BLaER1 treated with 17β-estradiol and CSF1 and Interleukin-3, amounts not matched to agents 10 nM and 100 nM (cell line): ENCODE results near the gene BMP10.

Experiments used
- H3K27ac ChIP-seq, 11 experiments: shearing (Covaris generic); formaldehyde crosslinking; 2 replicates each; pipeline ENCODE4 v1.8.1; 2022
- H3K27me3 ChIP-seq, 11 experiments: shearing (Covaris generic); formaldehyde crosslinking; 2 replicates each; pipeline ENCODE4 v1.8.1; 2022
- H3K36me3 ChIP-seq, 11 experiments: shearing (Covaris generic); formaldehyde crosslinking; 2 replicates each; pipeline ENCODE4 v1.8.1; 2022
- H3K4me1 ChIP-seq, 10 experiments: shearing (Covaris generic); formaldehyde crosslinking; 2 replicates each; pipeline ENCODE4 v1.8.1; 2022
- H3K4me2 ChIP-seq, 11 experiments: shearing (Covaris generic); formaldehyde crosslinking; 2 replicates each; pipeline ENCODE4 v1.8.1; 2022
- H3K4me3 ChIP-seq, 10 experiments: shearing (Covaris generic); formaldehyde crosslinking; 2 replicates each; pipeline ENCODE4 v1.8.1; 2022
- H3K9ac ChIP-seq, 11 experiments: shearing (Covaris generic); formaldehyde crosslinking; 2 replicates each; pipeline ENCODE4 v1.8.1; 2022
- H3K9me3 ChIP-seq, 11 experiments: shearing (Covaris generic); formaldehyde crosslinking; replicated peaks in 1 of 11; 2 replicates each; pipeline ENCODE4 v1.8.1; 2022
- H4K20me1 ChIP-seq, 11 experiments: shearing (Covaris generic); formaldehyde crosslinking; 2 replicates each; pipeline ENCODE4 v1.8.1; 2022
- Cebpa-rat ChIP-seq, 11 experiments: shearing (Covaris generic); IDR thresholded peaks; 2 replicates each; pipeline ENCODE4 v1.8.1; 2022

Gene BMP10

GRCh38 chr2:68871159-68871764 is at the start of gene BMP10:
Gene BMP10 (minus strand): TSS chr2:68871397. CDS start chr2:68871358, 39 bp downstream.
- TF ChIP-seq Cebpa-rat (IDR thresholded peaks at IDR 0.05): no peak
- Histone ChIP-seq H3K36me3 (no peaks in the 10 kb centered on the region), H3K9me3 (peaks cover 0 to 6% (median 0%) of the 10 kb centered on the region in 11 experiments; a peak in 3 of 22 replicates), H4K20me1 (no peaks in the 10 kb centered on the region), H3K27ac (peak within 1 kb of the TSS in 1 of 11 experiments; percentile 41; a peak in 2 of 22 replicates), H3K4me1 (peaks cover 0 to 15% (median 4%) of the 10 kb centered on the region in 10 experiments; a peak in 5 of 20 replicates), H3K4me3 (no peak within 1 kb of the TSS), H3K9ac (no peak within 1 kb of the TSS), H3K27me3 (no peaks in the 10 kb centered on the region), H3K4me2 (peak within 1 kb of the TSS in 1 of 11 experiments; percentile 19; a peak in 2 of 22 replicates)

- Histone ChIP-seq H3K27me3 (no peaks in the 10 kb centered on the region), H3K27ac (no peak overlapping the region), H4K20me1 (no peaks in the 10 kb centered on the region), H3K4me1 (no peaks in the 10 kb centered on the region), H3K9ac (no peak overlapping the region), H3K36me3 (no peaks in the 10 kb centered on the region), H3K4me3 (no peak overlapping the region), H3K4me2 (no peak overlapping the region), H3K9me3 (no peaks in the 10 kb centered on the region)
- no peak for TF ChIP-seq Cebpa-rat (IDR thresholded peaks at IDR 0.05)
Observed at GRCh38 chr2:68920481-68921170, 49.4 kb upstream of the BMP10 start.

GRCh38 chr2:68918497-68918896 is 47.3 kb upstream of the BMP10 start:
- no peak overlapping the region for H3K27ac ChIP-seq
- H3K36me3 ChIP-seq: no peaks in the 10 kb centered on the region
- no peaks in the 10 kb centered on the region for H3K9me3 ChIP-seq
- H3K27me3 ChIP-seq: no peaks in the 10 kb centered on the region
- no peaks in the 10 kb centered on the region for H4K20me1 ChIP-seq
- no peak overlapping the region for H3K4me2 ChIP-seq
- H3K4me3 ChIP-seq: no peak overlapping the region
- no peak overlapping the region for H3K9ac ChIP-seq
- no peaks in the 10 kb centered on the region for H3K4me1 ChIP-seq
- no peak for TF ChIP-seq Cebpa-rat (IDR thresholded peaks at IDR 0.05)

- H3K4me2 ChIP-seq: no peak overlapping the region
- no peaks in the 10 kb centered on the region for H3K36me3 ChIP-seq
- no peak overlapping the region for H3K9ac ChIP-seq
- no peak overlapping the region for H3K4me3 ChIP-seq
- peaks cover 1 to 13% (median 9%) of the 10 kb centered on the region in 10 experiments; a peak in 16 of 20 replicates for H3K4me1 ChIP-seq
- no peaks in the 10 kb centered on the region for H3K9me3 ChIP-seq
- H3K27ac ChIP-seq: no peak overlapping the region
- H4K20me1 ChIP-seq: no peaks in the 10 kb centered on the region
- TF ChIP-seq Cebpa-rat (IDR thresholded peaks at IDR 0.05): no peak
- H3K27me3 ChIP-seq: no peaks in the 10 kb centered on the region
Observed at GRCh38 chr2:68917034-68917718, 46.0 kb upstream of the BMP10 start.

GRCh38 chr2:68916226-68916625 is 45.0 kb upstream of the BMP10 start:
- Histone ChIP-seq H3K4me1 (peaks cover 11 to 22% (median 18%) of the 10 kb centered on the region in 10 experiments), H3K4me2 (no peak overlapping the region), H3K9me3 (no peaks in the 10 kb centered on the region), H4K20me1 (no peaks in the 10 kb centered on the region), H3K27ac (no peak overlapping the region), H3K9ac (no peak overlapping the region), H3K4me3 (no peak overlapping the region), H3K27me3 (no peaks in the 10 kb centered on the region), H3K36me3 (no peaks in the 10 kb centered on the region)
- TF ChIP-seq Cebpa-rat (IDR thresholded peaks at IDR 0.05): no peak

GRCh38 chr2:68915393-68915792 is 44.2 kb upstream of the BMP10 start:
- Histone ChIP-seq H3K4me2 (no peak overlapping the region), H3K27me3 (no peaks in the 10 kb centered on the region), H3K27ac (no peak overlapping the region), H3K9ac (no peak overlapping the region), H3K4me3 (no peak overlapping the region), H3K36me3 (no peaks in the 10 kb centered on the region), H3K9me3 (no peaks in the 10 kb centered on the region), H4K20me1 (no peaks in the 10 kb centered on the region), H3K4me1 (peaks cover 12 to 24% (median 20%) of the 10 kb centered on the region in 10 experiments)
- no peak for TF ChIP-seq Cebpa-rat (IDR thresholded peaks at IDR 0.05)

GRCh38 chr2:68913359-68913758 is 42.2 kb upstream of the BMP10 start:
- no peak for TF ChIP-seq Cebpa-rat (IDR thresholded peaks at IDR 0.05)
- Histone ChIP-seq H3K4me2 (peak overlapping the region in 2 of 11 experiments; percentile 30 to 61; a peak in 5 of 22 replicates), H3K9me3 (no peaks in the 10 kb centered on the region), H3K9ac (no peak overlapping the region), H3K27ac (no peak overlapping the region), H4K20me1 (no peaks in the 10 kb centered on the region), H3K4me1 (peaks cover 26 to 41% (median 34%) of the 10 kb centered on the region in 10 experiments), H3K4me3 (no peak overlapping the region), H3K36me3 (no peaks in the 10 kb centered on the region), H3K27me3 (no peaks in the 10 kb centered on the region)

GRCh38 chr2:68912732-68913131 is 41.5 kb upstream of the BMP10 start:
- peak overlapping the region in 8 of 11 experiments; percentile 5 to 61 (median 24); a peak in 8 of 22 replicates for H3K4me2 ChIP-seq
- no peaks in the 10 kb centered on the region for H3K9me3 ChIP-seq
- no peaks in the 10 kb centered on the region for H3K27me3 ChIP-seq
- H3K27ac ChIP-seq: no peak overlapping the region
- no peak for TF ChIP-seq Cebpa-rat (IDR thresholded peaks at IDR 0.05)
- H3K4me1 ChIP-seq: peaks cover 32 to 47% (median 40%) of the 10 kb centered on the region in 10 experiments
- no peak overlapping the region for H3K4me3 ChIP-seq
- no peaks in the 10 kb centered on the region for H3K36me3 ChIP-seq
- no peak overlapping the region for H3K9ac ChIP-seq
- no peaks in the 10 kb centered on the region for H4K20me1 ChIP-seq

- Histone ChIP-seq H4K20me1 (no peaks in the 10 kb centered on the region), H3K4me2 (peak overlapping the region; percentile 14 to 61 (median 33); a peak in 18 of 22 replicates), H3K9ac (no peak overlapping the region), H3K36me3 (no peaks in the 10 kb centered on the region), H3K27me3 (no peaks in the 10 kb centered on the region), H3K4me3 (no peak overlapping the region), H3K9me3 (no peaks in the 10 kb centered on the region), H3K4me1 (peaks cover 38 to 50% (median 44%) of the 10 kb centered on the region in 10 experiments), H3K27ac (peak overlapping the region in 1 of 11 experiments; percentile 13; a peak in 1 of 22 replicates)
- TF ChIP-seq Cebpa-rat (IDR thresholded peaks at IDR 0.05): no peak
Observed at GRCh38 chr2:68912111-68912510, 40.9 kb upstream of the BMP10 start.
